Measurements from ENCODE around the gene APOL5. TPM values are rescaled to one million over a fixed set of nuclear protein-coding genes. Genes with fewer than 3 reads are reported as not detected.

Gene APOL5
- total and polyA plus RNA-seq, 10 of the 15 experiments (the other 5 are each of a cell fraction or from before 2014, with no cell fraction given), result not detected

DNA sequence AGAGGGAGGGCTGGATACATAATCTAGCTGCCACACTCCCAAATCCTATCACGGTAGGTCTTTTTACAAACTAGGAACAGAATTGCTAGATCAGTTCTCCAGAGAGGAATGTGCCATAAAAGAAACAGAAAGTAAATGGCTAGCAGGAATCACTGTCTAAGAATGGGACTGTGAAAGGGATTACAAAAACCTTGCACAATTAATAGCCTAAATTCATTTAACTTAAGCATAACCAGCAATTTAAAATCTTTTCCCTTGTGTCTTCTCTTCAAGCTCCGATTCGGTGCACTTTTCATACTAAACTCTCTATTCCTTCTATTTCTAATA is 35.2 kb downstream of the APOL5 start:
- Histone ChIP-seq H3K27ac (ENCODE audit: control insufficient read depth, insufficient read depth) (no peak overlapping the region), H3K9ac (ENCODE audit: control insufficient read depth, insufficient read depth, low read length) (no peak overlapping the region), H3K79me2 (ENCODE audit: control insufficient read depth, insufficient read depth, low read length) (no peaks in the 10 kb centered on the region), H3K9me3 (replicated peaks; ENCODE audit: control insufficient read depth, insufficient read depth, low read length) (no peaks in the 10 kb centered on the region), H4K20me1 (ENCODE audit: control insufficient read depth, insufficient read depth) (no peaks in the 10 kb centered on the region), H3K4me3 (no peak overlapping the region), H3K4me1 (ENCODE audit: control insufficient read depth, insufficient read depth, low read length) (peaks cover 11% of the 10 kb centered on the region), H3K36me3 (ENCODE audit: control insufficient read depth in 2 of 2, insufficient read depth in 2 of 2, low read length in 1 of 2) (no peaks in the 10 kb centered on the region), H2AFZ (ENCODE audit: control insufficient read depth, low read depth, low read length) (no peak overlapping the region), H3K4me2 (ENCODE audit: control insufficient read depth, insufficient read depth) (no peak overlapping the region), H3K27me3 (replicated peaks in 1 of 2; ENCODE audit: control insufficient read depth in 2 of 2, insufficient read depth in 2 of 2, low read length in 1 of 2) (peaks cover 0 to 3% of the 10 kb centered on the region in 2 experiments; a peak in 2 of 4 replicates)
- SMC1A ChIA-PET (ENCODE audit: uncharacterized antibody, unreplicated experiment), result no interaction called here
- POLR2A ChIA-PET, result no interaction called here
- BruUV-seq (replicated peaks), result no TSS peak
- intact Hi-C loops (cut with micrococcal nuclease; ENCODE audit: unreplicated experiment), result no loop called here
- FAIRE-seq, result no peak
- no peak for DNase-seq (ENCODE audit: low read depth, low spot score)
- in situ Hi-C loops (cut with MboI), result no loop called here
- TF ChIP-seq RBBP5 (conservative IDR thresholded peaks at IDR 0.05), result no peak
- no peak for TF ChIP-seq DPF2 (IDR thresholded peaks at IDR 0.05)
- no peak for TF ChIP-seq CEBPZ (IDR thresholded peaks at IDR 0.05; ENCODE audit: low read depth, low read length)
- no peak for TF ChIP-seq JUND (IDR thresholded peaks at IDR 0.05; ENCODE audit: low read depth, low read length)
- no peak for TF ChIP-seq RFX5 (IDR thresholded peaks at IDR 0.05; ENCODE audit: low read depth, low read length)
- no peak for TF ChIP-seq PAX5 (IDR thresholded peaks at IDR 0.05; ENCODE audit: borderline replicate concordance, low read depth, low read length)
- no peak for TF ChIP-seq SIX5 (IDR thresholded peaks at IDR 0.05; ENCODE audit: low read depth, low read length, severe bottlenecking)
- no peak for TF ChIP-seq TARDBP (IDR thresholded peaks at IDR 0.05; ENCODE audit: borderline replicate concordance)
- TF ChIP-seq, protein P1, sequence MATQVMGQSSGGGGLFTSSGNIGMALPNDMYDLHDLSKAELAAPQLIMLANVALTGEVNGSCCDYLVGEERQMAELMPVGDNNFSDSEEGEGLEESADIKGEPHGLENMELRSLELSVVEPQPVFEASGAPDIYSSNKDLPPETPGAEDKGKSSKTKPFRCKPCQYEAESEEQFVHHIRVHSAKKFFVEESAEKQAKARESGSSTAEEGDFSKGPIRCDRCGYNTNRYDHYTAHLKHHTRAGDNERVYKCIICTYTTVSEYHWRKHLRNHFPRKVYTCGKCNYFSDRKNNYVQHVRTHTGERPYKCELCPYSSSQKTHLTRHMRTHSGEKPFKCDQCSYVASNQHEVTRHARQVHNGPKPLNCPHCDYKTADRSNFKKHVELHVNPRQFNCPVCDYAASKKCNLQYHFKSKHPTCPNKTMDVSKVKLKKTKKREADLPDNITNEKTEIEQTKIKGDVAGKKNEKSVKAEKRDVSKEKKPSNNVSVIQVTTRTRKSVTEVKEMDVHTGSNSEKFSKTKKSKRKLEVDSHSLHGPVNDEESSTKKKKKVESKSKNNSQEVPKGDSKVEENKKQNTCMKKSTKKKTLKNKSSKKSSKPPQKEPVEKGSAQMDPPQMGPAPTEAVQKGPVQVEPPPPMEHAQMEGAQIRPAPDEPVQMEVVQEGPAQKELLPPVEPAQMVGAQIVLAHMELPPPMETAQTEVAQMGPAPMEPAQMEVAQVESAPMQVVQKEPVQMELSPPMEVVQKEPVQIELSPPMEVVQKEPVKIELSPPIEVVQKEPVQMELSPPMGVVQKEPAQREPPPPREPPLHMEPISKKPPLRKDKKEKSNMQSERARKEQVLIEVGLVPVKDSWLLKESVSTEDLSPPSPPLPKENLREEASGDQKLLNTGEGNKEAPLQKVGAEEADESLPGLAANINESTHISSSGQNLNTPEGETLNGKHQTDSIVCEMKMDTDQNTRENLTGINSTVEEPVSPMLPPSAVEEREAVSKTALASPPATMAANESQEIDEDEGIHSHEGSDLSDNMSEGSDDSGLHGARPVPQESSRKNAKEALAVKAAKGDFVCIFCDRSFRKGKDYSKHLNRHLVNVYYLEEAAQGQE (IDR thresholded peaks at IDR 0.05; ENCODE audit: low read depth, low read length), result no peak
- TF ChIP-seq RAD21 (IDR thresholded peaks at IDR 0.05; ENCODE audit: insufficient read depth, low read depth, low read length), result no peak
- CTCF ChIA-PET, result no interaction called here
- ATAC-seq, result no peak
- whole genome bisulfite sequencing (ENCODE audit: insufficient coverage, insufficient replicate concordance, low lambda C conversion rate, missing lambda C conversion rate), result 31% methylated on average over 3 of the region's 3 CpGs
- RAD21 ChIA-PET (ENCODE audit: unreplicated experiment), result interaction anchor here (1.2 kb wide), 1 partner anchor 11 kb away, joined by 3 read pairs; no protein-coding TSS in a partner anchor

Data from GM12878 (cell line).